Osteocyte (in vitro differentiated cells): ENCODE measurements around the gene LRRTM3. TPM values are rescaled to one million over a fixed set of nuclear protein-coding genes. Genes with fewer than 3 reads are reported as not detected.

Experiments used
- DNase-seq: peaks from one replicate; pipeline ENCODE4 v3.0.0; 2021; ENCODE audit warnings: mixed read lengths; ENCODE audit not compliant: unreplicated experiment; ENCODE audit errors: extremely low spot score
- H3K27ac Mint-ChIP-seq: one replicate; pipeline ENCODE4 v1.8.0; 2021; ENCODE audit warnings: mild to moderate bottlenecking, mixed read lengths; ENCODE audit not compliant: unreplicated experiment
- H3K27me3 Mint-ChIP-seq: one replicate; pipeline ENCODE4 v1.8.0; 2021; ENCODE audit warnings: mixed read lengths; ENCODE audit not compliant: unreplicated experiment
- H3K36me3 Mint-ChIP-seq: one replicate; pipeline ENCODE4 v1.8.0; 2021; ENCODE audit warnings: mixed read lengths; ENCODE audit not compliant: unreplicated experiment
- H3K4me1 Mint-ChIP-seq: one replicate; pipeline ENCODE4 v1.8.0; 2021; ENCODE audit warnings: mixed read lengths; ENCODE audit not compliant: unreplicated experiment
- H3K4me3 Mint-ChIP-seq: one replicate; pipeline ENCODE4 v1.8.0; 2021; ENCODE audit warnings: mild to moderate bottlenecking, moderate library complexity, mixed read lengths; ENCODE audit not compliant: unreplicated experiment
- H3K9me3 Mint-ChIP-seq: one replicate; pipeline ENCODE4 v1.8.0; 2021; ENCODE audit warnings: mixed read lengths; ENCODE audit not compliant: unreplicated experiment
- CTCF ChIP-seq: fragments of 200-600 bp; sonication (generic); IDR thresholded peaks from 2 replicates; pipeline ENCODE4 v1.5.0; 2021; ENCODE audit warnings: antibody characterized with exemption, mild to moderate bottlenecking, moderate library complexity
- total RNA-seq: library from RNA; stranded (reverse); gene quantifications from 2 replicates; pipeline ENCODE4 v1.2.1, GENCODE V29; 2021

Gene LRRTM3
- total RNA-seq, 1 donor from 2014 or later = 0.21 TPM

- no peaks in the 10 kb centered on the region for H3K9me3 Mint-ChIP-seq
- no peaks in the 10 kb centered on the region for H3K36me3 Mint-ChIP-seq
- no peak for DNase-seq
- H3K27ac Mint-ChIP-seq = no peak overlapping the region
- TF ChIP-seq CTCF = no peak
- H3K4me3 Mint-ChIP-seq = no peak overlapping the region
- no peaks in the 10 kb centered on the region for H3K4me1 Mint-ChIP-seq
- peaks cover 22% of the 10 kb centered on the region for H3K27me3 Mint-ChIP-seq
These were observed 151.5 kb downstream of the LRRTM3 start for GRCh38 chr10:67077376-67077775.

- no peaks in the 10 kb centered on the region for H3K9me3 Mint-ChIP-seq
- H3K27ac Mint-ChIP-seq = no peak overlapping the region
- peaks cover 17% of the 10 kb centered on the region for H3K27me3 Mint-ChIP-seq
- no peaks in the 10 kb centered on the region for H3K4me1 Mint-ChIP-seq
- TF ChIP-seq CTCF = no peak
- no peak for DNase-seq
- H3K36me3 Mint-ChIP-seq = no peaks in the 10 kb centered on the region
- H3K4me3 Mint-ChIP-seq = no peak overlapping the region
These were observed 153.3 kb downstream of the LRRTM3 start for GRCh38 chr10:67079126-67079525.

GRCh38 chr10:67086327-67087134 is 160.7 kb downstream of the LRRTM3 start:
- no peaks in the 10 kb centered on the region for H3K36me3 Mint-ChIP-seq
- H3K4me1 Mint-ChIP-seq = no peaks in the 10 kb centered on the region
- peaks cover 11% of the 10 kb centered on the region for H3K27me3 Mint-ChIP-seq
- no peak overlapping the region for H3K27ac Mint-ChIP-seq
- no peak overlapping the region for H3K4me3 Mint-ChIP-seq
- H3K9me3 Mint-ChIP-seq = no peaks in the 10 kb centered on the region
- TF ChIP-seq CTCF = no peak
- no peak for DNase-seq

- Mint-ChIP-seq H3K36me3 (no peaks in the 10 kb centered on the region), H3K4me1 (no peaks in the 10 kb centered on the region), H3K27ac (no peak overlapping the region), H3K27me3 (peaks cover 12% of the 10 kb centered on the region), H3K9me3 (no peaks in the 10 kb centered on the region), H3K4me3 (no peak overlapping the region)
- TF ChIP-seq CTCF = no peak
- no peak for DNase-seq
These were observed 161.2 kb downstream of the LRRTM3 start for GRCh38 chr10:67087135-67087425.

GRCh38 chr10:67088036-67088435 is 162.2 kb downstream of the LRRTM3 start:
- Mint-ChIP-seq H3K4me3 (no peak overlapping the region), H3K27me3 (peaks cover 13% of the 10 kb centered on the region), H3K27ac (no peak overlapping the region), H3K4me1 (no peaks in the 10 kb centered on the region), H3K9me3 (no peaks in the 10 kb centered on the region), H3K36me3 (no peaks in the 10 kb centered on the region)
- DNase-seq = no peak
- no peak for TF ChIP-seq CTCF
